ENCODE results near the gene CCR6. TPM values are rescaled to one million over a fixed set of nuclear protein-coding genes. Genes with fewer than 3 reads are reported as not detected.

The CCR6 gene
- total and polyA plus RNA-seq, 2 donors (not counting 1 experiment from before 2014, with no cell fraction given), result not detected

GRCh38 chr6:167098825-167099225, 24.1 kb upstream of the CCR6 start:
- H3K4me3 ChIP-seq (replicated peaks in 1 of 4; ENCODE audit: control extremely low read depth in 1 of 4, insufficient read depth in 1 of 4, low read depth in 3 of 4, low read length in 4 of 4), result no peak overlapping the region
- no peak overlapping the region for H3K27ac ChIP-seq (ENCODE audit: insufficient read depth, low read length)
- H3K36me3 ChIP-seq (ENCODE audit: control insufficient read depth, insufficient read depth, low read length), result no peaks in the 10 kb centered on the region
- TF ChIP-seq EZH2 (IDR thresholded peaks at IDR 0.05; ENCODE audit: low read length, missing control alignments), result no peak
- TF ChIP-seq CTCF (conservative IDR thresholded peaks at IDR 0.05 in 1 of 2, IDR thresholded peaks at IDR 0.05 in 1 of 2; ENCODE audit: low read depth in 1 of 2, low read length in 2 of 2), result no peak
- no peaks in the 10 kb centered on the region for H3K4me1 ChIP-seq (ENCODE audit: control insufficient read depth, extremely low read depth, insufficient read depth, low read length)
- no peak overlapping the region for H3K9ac ChIP-seq (ENCODE audit: insufficient read depth, low read length)
- no peaks in the 10 kb centered on the region for H3K9me3 ChIP-seq (ENCODE audit: control insufficient read depth, insufficient read depth, low read depth, low read length)
- no peaks in the 10 kb centered on the region for H3K27me3 ChIP-seq (ENCODE audit: control insufficient read depth, insufficient read depth, low read length)
- no peak overlapping the region for H2AFZ ChIP-seq (ENCODE audit: low read length)
- no peaks in the 10 kb centered on the region for H3K79me2 ChIP-seq (ENCODE audit: control insufficient read depth, insufficient read depth, low read length)
- no peaks in the 10 kb centered on the region for H4K20me1 ChIP-seq (ENCODE audit: control insufficient read depth, extremely low read depth, insufficient read depth, low read length)
- no peak for DNase-seq (ENCODE audit: low read depth in 2 of 2)
- H3K4me2 ChIP-seq (ENCODE audit: extremely low read depth, insufficient read depth, low read length), result no peak overlapping the region

GRCh38 chr6:167099707-167100106, 23.2 kb upstream of the CCR6 start:
- Histone ChIP-seq H3K79me2 (ENCODE audit: control insufficient read depth, insufficient read depth, low read length) (no peaks in the 10 kb centered on the region), H3K27ac (ENCODE audit: insufficient read depth, low read length) (no peak overlapping the region), H3K9ac (ENCODE audit: insufficient read depth, low read length) (no peak overlapping the region), H3K27me3 (ENCODE audit: control insufficient read depth, insufficient read depth, low read length) (no peaks in the 10 kb centered on the region), H3K36me3 (ENCODE audit: control insufficient read depth, insufficient read depth, low read length) (no peaks in the 10 kb centered on the region), H3K4me2 (ENCODE audit: extremely low read depth, insufficient read depth, low read length) (no peak overlapping the region), H2AFZ (ENCODE audit: low read length) (no peak overlapping the region), H3K4me3 (replicated peaks in 1 of 4; ENCODE audit: control extremely low read depth in 1 of 4, insufficient read depth in 1 of 4, low read depth in 3 of 4, low read length in 4 of 4) (no peak overlapping the region), H4K20me1 (ENCODE audit: control insufficient read depth, extremely low read depth, insufficient read depth, low read length) (no peaks in the 10 kb centered on the region), H3K4me1 (ENCODE audit: control insufficient read depth, extremely low read depth, insufficient read depth, low read length) (no peaks in the 10 kb centered on the region), H3K9me3 (ENCODE audit: control insufficient read depth, insufficient read depth, low read depth, low read length) (no peaks in the 10 kb centered on the region)
- TF ChIP-seq EZH2 (IDR thresholded peaks at IDR 0.05; ENCODE audit: low read length, missing control alignments), result no peak
- no peak for TF ChIP-seq CTCF (conservative IDR thresholded peaks at IDR 0.05 in 1 of 2, IDR thresholded peaks at IDR 0.05 in 1 of 2; ENCODE audit: low read depth in 1 of 2, low read length in 2 of 2)
- no peak for DNase-seq (ENCODE audit: low read depth in 2 of 2)

- H3K4me2 ChIP-seq (ENCODE audit: extremely low read depth, insufficient read depth, low read length), result no peak overlapping the region
- TF ChIP-seq EZH2 (IDR thresholded peaks at IDR 0.05; ENCODE audit: low read length, missing control alignments), result no peak
- DNase-seq (ENCODE audit: low read depth in 2 of 2), result no peak
Measured at GRCh38 chr6:167100241-167100674, 22.6 kb upstream of the CCR6 start.

More at GRCh38 chr6:167100241-167100674, 22.6 kb upstream of the CCR6 start:
- Histone ChIP-seq H3K9me3 (ENCODE audit: control insufficient read depth, insufficient read depth, low read depth, low read length) (no peaks in the 10 kb centered on the region), H4K20me1 (ENCODE audit: control insufficient read depth, extremely low read depth, insufficient read depth, low read length) (no peaks in the 10 kb centered on the region), H3K27me3 (ENCODE audit: control insufficient read depth, insufficient read depth, low read length) (no peaks in the 10 kb centered on the region), H3K27ac (ENCODE audit: insufficient read depth, low read length) (no peak overlapping the region), H2AFZ (ENCODE audit: low read length) (no peak overlapping the region), H3K4me1 (ENCODE audit: control insufficient read depth, extremely low read depth, insufficient read depth, low read length) (no peaks in the 10 kb centered on the region), H3K9ac (ENCODE audit: insufficient read depth, low read length) (no peak overlapping the region), H3K36me3 (ENCODE audit: control insufficient read depth, insufficient read depth, low read length) (no peaks in the 10 kb centered on the region), H3K79me2 (ENCODE audit: control insufficient read depth, insufficient read depth, low read length) (no peaks in the 10 kb centered on the region), H3K4me3 (replicated peaks in 1 of 4; ENCODE audit: control extremely low read depth in 1 of 4, insufficient read depth in 1 of 4, low read depth in 3 of 4, low read length in 4 of 4) (no peak overlapping the region)
